HCT116 (cell line): ENCODE results near the gene DDX24. TPM values are rescaled to one million over a fixed set of nuclear protein-coding genes. Genes with fewer than 3 reads are reported as not detected.

Experiments
- ATAC-seq: fragments of 200-7000 bp; cut with Tn5 transposase; 2 replicates; pipeline ENCODE4 v1.9.1; 2020; ENCODE audit warnings: mild to moderate bottlenecking, moderate library complexity
- BruUV-seq: library from RNA; stranded (reverse); fragments of 400-500 nt; replicated peaks from 2 replicates; lab custom pipeline; 2021; lab: Mats Ljungman, UMichigan
- CTCF ChIA-PET: fragments of 300-600 bp; sonication (Branson Sonifier 250); formaldehyde crosslinking; loops from one replicate; lab custom pipeline; 2021; ENCODE audit warnings: antibody characterized with exemption; lab: Charles Lee
- POLR2A ChIA-PET: fragments of 300-600, 350-600 bp; sonication (Branson Sonifier 250); formaldehyde crosslinking; loops from one replicate; lab custom pipeline; 2021; ENCODE audit warnings: antibody characterized with exemption; lab: Charles Lee
- RAD21 ChIA-PET, 2 experiments: fragments of 300-600 bp; sonication (Branson Sonifier 250); formaldehyde crosslinking; loops; one replicate each; lab custom pipeline; 2023; ENCODE audit warnings: low total read pairs in 2 of 2; ENCODE audit not compliant: uncharacterized antibody in 2 of 2, unreplicated experiment in 2 of 2, low non-redundant PET in 1 of 2; lab: Charles Lee
- DNase-seq: peaks from one replicate; pipeline ENCODE4 v3.0.0-alpha.2; 2010; ENCODE audit warnings: low read depth, low spot score
- H2AFZ ChIP-seq: fragments of 200-600 bp; shearing (Covaris generic), sonication (generic); 2 replicates; pipeline ENCODE4 v1.6.1; 2017; ENCODE audit warnings: low read depth, mixed run types, mixed read lengths, antibody characterized with exemption, low read length; ENCODE audit not compliant: poor library complexity, severe bottlenecking
- H3K27ac ChIP-seq: 2 replicates; pipeline ENCODE4 v1.5.1; 2012; ENCODE audit warnings: low read depth, low read length
- H3K27me3 ChIP-seq: fragments of 200-600 bp; sonication (generic); 2 replicates; pipeline ENCODE4 v1.6.1; 2016; ENCODE audit warnings: mixed run types, low read length, mixed read lengths; ENCODE audit not compliant: insufficient read depth
- H3K36me3 ChIP-seq, 2 experiments: fragments of 200-500 bp in 1 of 2; fragments of 200-600 bp in 1 of 2; sonication (Bioruptor generic) in 1 of 2; sonication (generic) in 1 of 2; 2 replicates each; pipeline versions ENCODE4 v1.5.1 to v1.6.1; 2014 to 2016; ENCODE audit warnings: low read length in 2 of 2, inconsistent platforms in 1 of 2, mixed read lengths in 1 of 2, mixed run types in 1 of 2; ENCODE audit not compliant: insufficient read depth in 2 of 2, control insufficient read depth in 1 of 2
- H3K4me1 ChIP-seq, 2 experiments: fragments of 200-600 bp in 1 of 2; sonication (generic) in 1 of 2; 2 replicates each; pipeline versions ENCODE4 v1.5.1 to v1.6.1; 2012 to 2017; ENCODE audit warnings: low read length in 2 of 2, inconsistent platforms in 1 of 2, mild to moderate bottlenecking in 1 of 2, mixed read lengths in 1 of 2, mixed run types in 1 of 2, moderate library complexity in 1 of 2; ENCODE audit not compliant: insufficient read depth in 2 of 2, control insufficient read depth in 1 of 2
- H3K4me2 ChIP-seq: fragments of 200-600 bp; sonication (generic); 2 replicates; pipeline ENCODE4 v1.6.1; 2017; ENCODE audit warnings: mixed run types, low read length, mixed read lengths
- H3K4me3 ChIP-seq, 2 experiments: fragments of 200-600 bp in 1 of 2; sonication (generic) in 1 of 2; replicated peaks in 1 of 2; 2 replicates each; pipeline ENCODE4 v1.5.1; 2011 to 2016; ENCODE audit warnings: low read length in 2 of 2, control low read depth in 1 of 2, low read depth in 1 of 2, mild to moderate bottlenecking in 1 of 2, mixed read lengths in 1 of 2, mixed run types in 1 of 2
- H3K79me2 ChIP-seq: fragments of 200-600 bp; sonication (generic); 2 replicates; pipeline ENCODE4 v1.6.1; 2017; ENCODE audit warnings: mild to moderate bottlenecking, mixed run types, low read length, moderate library complexity, mixed read lengths; ENCODE audit not compliant: insufficient read depth
- H3K9ac ChIP-seq: fragments of 200-600 bp; sonication (generic); 2 replicates; pipeline ENCODE4 v1.6.1; 2016; ENCODE audit warnings: low read length, mixed read lengths
- H3K9me2 ChIP-seq: fragments of 200-600 bp; sonication (generic), shearing (Covaris generic); 2 replicates; pipeline ENCODE4 v1.6.1; 2017; ENCODE audit warnings: mixed run types, mild to moderate bottlenecking, moderate library complexity; ENCODE audit not compliant: insufficient read depth
- H3K9me3 ChIP-seq, 2 experiments: fragments of 200-500 bp in 1 of 2; fragments of 200-600 bp in 1 of 2; sonication (Bioruptor generic) in 1 of 2; sonication (generic) in 1 of 2; 2 replicates each; pipeline ENCODE4 v1.6.1; 2014 to 2017; ENCODE audit warnings: low read length in 2 of 2, mixed read lengths in 2 of 2, inconsistent platforms in 1 of 2, low read depth in 1 of 2, mild to moderate bottlenecking in 1 of 2, mixed run types in 1 of 2, moderate library complexity in 1 of 2; ENCODE audit not compliant: control insufficient read depth in 1 of 2, insufficient read depth in 1 of 2
- H4K20me1 ChIP-seq: fragments of 200-600 bp; sonication (generic), shearing (Covaris generic); 2 replicates; pipeline ENCODE4 v1.6.1; 2017; ENCODE audit warnings: mixed run types, mild to moderate bottlenecking, moderate library complexity; ENCODE audit not compliant: insufficient read depth
- CBX3 ChIP-seq: IDR thresholded peaks from 2 replicates; pipeline ENCODE4 v1.6.1; 2012; ENCODE audit warnings: low read depth
- CEBPB ChIP-seq: IDR thresholded peaks from 2 replicates; pipeline ENCODE4 v1.6.1; 2012; ENCODE audit warnings: low read depth
- EGR1 ChIP-seq: IDR thresholded peaks from 2 replicates; pipeline ENCODE4 v1.6.1; 2012; ENCODE audit warnings: low read depth
- ELF1 ChIP-seq: IDR thresholded peaks from 2 replicates; pipeline ENCODE4 v1.6.1; 2012; ENCODE audit warnings: low read depth, borderline replicate concordance
- EZH2 ChIP-seq: fragments of 200-600 bp; sonication (generic); IDR thresholded peaks from 2 replicates; pipeline ENCODE4 v1.6.1; 2017; ENCODE audit warnings: antibody characterized with exemption, mixed run types
- EZH2phosphoT487 ChIP-seq: fragments of 200-600 bp; IDR thresholded peaks from 2 replicates; pipeline ENCODE4 v1.6.1; 2018; ENCODE audit warnings: antibody characterized with exemption, borderline replicate concordance
- FOSL1 ChIP-seq: IDR thresholded peaks from 2 replicates; pipeline ENCODE4 v1.6.1; 2012; ENCODE audit warnings: low read depth
- POLR2A ChIP-seq: IDR thresholded peaks from 2 replicates; pipeline ENCODE4 v1.7.0; 2011; ENCODE audit warnings: borderline replicate concordance; ENCODE audit not compliant: insufficient read depth, insufficient read length; ENCODE audit errors: extremely low read depth
- POLR2AphosphoS5 ChIP-seq: IDR thresholded peaks from 2 replicates; pipeline ENCODE4 v1.6.1; 2011; ENCODE audit warnings: mild to moderate bottlenecking, low read depth, low read length, moderate library complexity
- RAD21 ChIP-seq: IDR thresholded peaks from 2 replicates; pipeline ENCODE4 v1.6.1; 2012; ENCODE audit warnings: low read depth, mild to moderate bottlenecking
- SIN3A ChIP-seq: IDR thresholded peaks from 2 replicates; pipeline ENCODE4 v1.6.1; 2012; ENCODE audit warnings: low read depth
- TCF7L2 ChIP-seq: IDR thresholded peaks from 2 replicates; pipeline ENCODE4 v1.7.0; 2011; ENCODE audit warnings: borderline replicate concordance, inconsistent platforms; ENCODE audit not compliant: insufficient read depth, insufficient read length; ENCODE audit errors: extremely low read depth
- ZFX ChIP-seq: fragments of 450-650 bp; IDR thresholded peaks from 2 replicates; pipeline ENCODE4 v1.6.1; 2017
- ZNF274 ChIP-seq: fragments of 200-500 bp; sonication (Bioruptor generic); IDR thresholded peaks from 2 replicates; pipeline ENCODE4 v1.6.1; 2014; ENCODE audit warnings: mild to moderate bottlenecking, low read depth, low read length, inconsistent platforms
- intact Hi-C: fragments of 100-400 bp; cut with micrococcal nuclease; formaldehyde crosslinking; loops from 2 replicates; pipeline ENCODE4 v1.10.0; 2022
- total RNA-seq: library from RNA; stranded (reverse); gene quantifications from one replicate; pipeline ENCODE4 v1.2.1, GENCODE V29; 2021; ENCODE audit not compliant: unreplicated experiment
- TF ChIP-seq, protein P1 (sequence below): IDR thresholded peaks from 2 replicates; pipeline ENCODE4 v1.6.1; 2012; ENCODE audit warnings: low read depth
- TF ChIP-seq, protein P2 (sequence below): IDR thresholded peaks from 2 replicates; pipeline ENCODE4 v1.6.1; 2012
- TF ChIP-seq, protein P3 (sequence below): IDR thresholded peaks from 2 replicates; pipeline ENCODE4 v1.6.1; 2012
- TF ChIP-seq, protein P4 (sequence below): IDR thresholded peaks from 2 replicates; pipeline ENCODE4 v1.6.1; 2011; ENCODE audit warnings: mild to moderate bottlenecking, low read length, moderate library complexity; ENCODE audit not compliant: insufficient replicate concordance; ENCODE audit errors: extremely low read depth
- TF ChIP-seq, protein P5 (sequence below), 3 experiments: fragments of 200-600 bp in 1 of 3; sonication (generic) in 1 of 3; IDR thresholded peaks in 2 of 3; conservative IDR thresholded peaks in 1 of 3; 2 replicates each; pipeline ENCODE4 v1.5.1; 2012 to 2017; ENCODE audit warnings: low read depth in 2 of 3, low read length in 2 of 3, antibody characterized with exemption in 1 of 3, borderline replicate concordance in 1 of 3, control low read depth in 1 of 3, mild to moderate bottlenecking in 1 of 3, mixed read lengths in 1 of 3, mixed run types in 1 of 3, moderate library complexity in 1 of 3; ENCODE audit not compliant: insufficient read depth in 1 of 3

Gene DDX24
- total RNA-seq, 1 experiment from 2014 or later = 169 TPM

DNA sequence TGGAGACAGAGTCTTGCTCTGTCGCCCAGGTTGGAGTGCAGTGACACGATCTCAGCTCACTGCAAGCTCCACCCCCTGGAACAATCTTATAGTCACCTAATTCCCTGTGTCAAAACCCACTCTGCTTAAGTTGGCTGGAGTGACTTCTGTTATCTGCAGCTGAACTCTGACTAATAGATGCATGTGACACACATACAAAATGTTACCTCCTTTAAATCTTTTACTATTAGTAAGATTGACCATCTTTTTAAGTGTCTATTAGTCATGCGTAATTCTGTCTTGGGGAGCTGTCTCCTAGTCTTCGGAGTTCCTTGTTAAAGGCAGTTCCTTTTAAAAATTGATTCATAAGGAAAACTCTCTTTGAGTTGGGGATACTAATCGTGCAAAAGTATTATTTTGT is 7.5 kb upstream of the DDX24 start:
- ChIA-PET CTCF (no interaction called here), RAD21 (no interaction called here), POLR2A (no interaction called here)
- H3K27ac ChIP-seq = no peak overlapping the region
- no peaks in the 10 kb centered on the region for H3K9me3 ChIP-seq
- H3K9ac ChIP-seq = no peak overlapping the region
- ATAC-seq = no peak
- H3K36me3 ChIP-seq = no peaks in the 10 kb centered on the region
- H3K79me2 ChIP-seq = no peaks in the 10 kb centered on the region
- no peak overlapping the region for H2AFZ ChIP-seq
- no peaks in the 10 kb centered on the region for H4K20me1 ChIP-seq
- no peak overlapping the region for H3K4me2 ChIP-seq
- DNase-seq = no peak
- TF ChIP-seq RAD21 (no peak), FOSL1 (no peak), POLR2A (no peak), EZH2phosphoT487 (no peak), CEBPB (no peak), SIN3A (no peak), EGR1 (no peak), ELF1 (no peak), EZH2 (no peak), TCF7L2 (no peak), ZNF274 (no peak), POLR2AphosphoS5 (no peak), ZFX (no peak), CBX3 (no peak)
- TF ChIP-seq, protein P1, sequence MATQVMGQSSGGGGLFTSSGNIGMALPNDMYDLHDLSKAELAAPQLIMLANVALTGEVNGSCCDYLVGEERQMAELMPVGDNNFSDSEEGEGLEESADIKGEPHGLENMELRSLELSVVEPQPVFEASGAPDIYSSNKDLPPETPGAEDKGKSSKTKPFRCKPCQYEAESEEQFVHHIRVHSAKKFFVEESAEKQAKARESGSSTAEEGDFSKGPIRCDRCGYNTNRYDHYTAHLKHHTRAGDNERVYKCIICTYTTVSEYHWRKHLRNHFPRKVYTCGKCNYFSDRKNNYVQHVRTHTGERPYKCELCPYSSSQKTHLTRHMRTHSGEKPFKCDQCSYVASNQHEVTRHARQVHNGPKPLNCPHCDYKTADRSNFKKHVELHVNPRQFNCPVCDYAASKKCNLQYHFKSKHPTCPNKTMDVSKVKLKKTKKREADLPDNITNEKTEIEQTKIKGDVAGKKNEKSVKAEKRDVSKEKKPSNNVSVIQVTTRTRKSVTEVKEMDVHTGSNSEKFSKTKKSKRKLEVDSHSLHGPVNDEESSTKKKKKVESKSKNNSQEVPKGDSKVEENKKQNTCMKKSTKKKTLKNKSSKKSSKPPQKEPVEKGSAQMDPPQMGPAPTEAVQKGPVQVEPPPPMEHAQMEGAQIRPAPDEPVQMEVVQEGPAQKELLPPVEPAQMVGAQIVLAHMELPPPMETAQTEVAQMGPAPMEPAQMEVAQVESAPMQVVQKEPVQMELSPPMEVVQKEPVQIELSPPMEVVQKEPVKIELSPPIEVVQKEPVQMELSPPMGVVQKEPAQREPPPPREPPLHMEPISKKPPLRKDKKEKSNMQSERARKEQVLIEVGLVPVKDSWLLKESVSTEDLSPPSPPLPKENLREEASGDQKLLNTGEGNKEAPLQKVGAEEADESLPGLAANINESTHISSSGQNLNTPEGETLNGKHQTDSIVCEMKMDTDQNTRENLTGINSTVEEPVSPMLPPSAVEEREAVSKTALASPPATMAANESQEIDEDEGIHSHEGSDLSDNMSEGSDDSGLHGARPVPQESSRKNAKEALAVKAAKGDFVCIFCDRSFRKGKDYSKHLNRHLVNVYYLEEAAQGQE = no peak
- TF ChIP-seq, protein P2, sequence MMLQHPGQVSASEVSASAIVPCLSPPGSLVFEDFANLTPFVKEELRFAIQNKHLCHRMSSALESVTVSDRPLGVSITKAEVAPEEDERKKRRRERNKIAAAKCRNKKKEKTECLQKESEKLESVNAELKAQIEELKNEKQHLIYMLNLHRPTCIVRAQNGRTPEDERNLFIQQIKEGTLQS = no peak
- TF ChIP-seq, protein P3, sequence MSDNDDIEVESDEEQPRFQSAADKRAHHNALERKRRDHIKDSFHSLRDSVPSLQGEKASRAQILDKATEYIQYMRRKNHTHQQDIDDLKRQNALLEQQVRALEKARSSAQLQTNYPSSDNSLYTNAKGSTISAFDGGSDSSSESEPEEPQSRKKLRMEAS = no peak
- TF ChIP-seq, protein P4, sequence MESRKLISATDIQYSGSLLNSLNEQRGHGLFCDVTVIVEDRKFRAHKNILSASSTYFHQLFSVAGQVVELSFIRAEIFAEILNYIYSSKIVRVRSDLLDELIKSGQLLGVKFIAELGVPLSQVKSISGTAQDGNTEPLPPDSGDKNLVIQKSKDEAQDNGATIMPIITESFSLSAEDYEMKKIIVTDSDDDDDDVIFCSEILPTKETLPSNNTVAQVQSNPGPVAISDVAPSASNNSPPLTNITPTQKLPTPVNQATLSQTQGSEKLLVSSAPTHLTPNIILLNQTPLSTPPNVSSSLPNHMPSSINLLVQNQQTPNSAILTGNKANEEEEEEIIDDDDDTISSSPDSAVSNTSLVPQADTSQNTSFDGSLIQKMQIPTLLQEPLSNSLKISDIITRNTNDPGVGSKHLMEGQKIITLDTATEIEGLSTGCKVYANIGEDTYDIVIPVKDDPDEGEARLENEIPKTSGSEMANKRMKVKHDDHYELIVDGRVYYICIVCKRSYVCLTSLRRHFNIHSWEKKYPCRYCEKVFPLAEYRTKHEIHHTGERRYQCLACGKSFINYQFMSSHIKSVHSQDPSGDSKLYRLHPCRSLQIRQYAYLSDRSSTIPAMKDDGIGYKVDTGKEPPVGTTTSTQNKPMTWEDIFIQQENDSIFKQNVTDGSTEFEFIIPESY = no peak
- TF ChIP-seq, protein P5, sequence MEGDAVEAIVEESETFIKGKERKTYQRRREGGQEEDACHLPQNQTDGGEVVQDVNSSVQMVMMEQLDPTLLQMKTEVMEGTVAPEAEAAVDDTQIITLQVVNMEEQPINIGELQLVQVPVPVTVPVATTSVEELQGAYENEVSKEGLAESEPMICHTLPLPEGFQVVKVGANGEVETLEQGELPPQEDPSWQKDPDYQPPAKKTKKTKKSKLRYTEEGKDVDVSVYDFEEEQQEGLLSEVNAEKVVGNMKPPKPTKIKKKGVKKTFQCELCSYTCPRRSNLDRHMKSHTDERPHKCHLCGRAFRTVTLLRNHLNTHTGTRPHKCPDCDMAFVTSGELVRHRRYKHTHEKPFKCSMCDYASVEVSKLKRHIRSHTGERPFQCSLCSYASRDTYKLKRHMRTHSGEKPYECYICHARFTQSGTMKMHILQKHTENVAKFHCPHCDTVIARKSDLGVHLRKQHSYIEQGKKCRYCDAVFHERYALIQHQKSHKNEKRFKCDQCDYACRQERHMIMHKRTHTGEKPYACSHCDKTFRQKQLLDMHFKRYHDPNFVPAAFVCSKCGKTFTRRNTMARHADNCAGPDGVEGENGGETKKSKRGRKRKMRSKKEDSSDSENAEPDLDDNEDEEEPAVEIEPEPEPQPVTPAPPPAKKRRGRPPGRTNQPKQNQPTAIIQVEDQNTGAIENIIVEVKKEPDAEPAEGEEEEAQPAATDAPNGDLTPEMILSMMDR (IDR thresholded peaks at IDR 0.05 in 2 of 3, conservative IDR thresholded peaks at IDR 0.05 in 1 of 3; ENCODE audit: borderline replicate concordance in 1 of 3, insufficient read depth in 1 of 3, low read depth in 2 of 3, low read length in 2 of 3) = no peak
- intact Hi-C loops = no loop called here
- no peaks in the 10 kb centered on the region for H3K9me2 ChIP-seq
- no peaks in the 10 kb centered on the region for H3K27me3 ChIP-seq
- BruUV-seq = no TSS peak
- no peak overlapping the region for H3K4me3 ChIP-seq
- peaks cover 0 to 6% of the 10 kb centered on the region in 2 experiments; a peak in 1 of 4 replicates for H3K4me1 ChIP-seq
